HG03520 (cell line): ENCODE results near the gene POGK.
"Not testable (repeated sequence)": the region's sequence is repeated elsewhere in the genome, so short reads cannot be mapped to it uniquely, and the experiment has no call there.

Experiments
- ATAC-seq: cut with Tn5 transposase; IDR thresholded peaks from one replicate; pipeline ENCODE4 v1.9.1; 2021; ENCODE audit warnings: mild to moderate bottlenecking, moderate library complexity; ENCODE audit not compliant: unreplicated experiment

Gene POGK

GRCh38 chr1:166855558-166855957 is 16.3 kb downstream of the POGK start:
- ATAC-seq, result no peak

- no peak for ATAC-seq
These were observed 18.7 kb downstream of the POGK start for GRCh38 chr1:166857995-166858394.

- ATAC-seq, result no peak
These were observed 19.6 kb downstream of the POGK start for GRCh38 chr1:166858726-166859419.

- no peak for ATAC-seq
These were observed 20.3 kb downstream of the POGK start for GRCh38 chr1:166859597-166859996.

DNA sequence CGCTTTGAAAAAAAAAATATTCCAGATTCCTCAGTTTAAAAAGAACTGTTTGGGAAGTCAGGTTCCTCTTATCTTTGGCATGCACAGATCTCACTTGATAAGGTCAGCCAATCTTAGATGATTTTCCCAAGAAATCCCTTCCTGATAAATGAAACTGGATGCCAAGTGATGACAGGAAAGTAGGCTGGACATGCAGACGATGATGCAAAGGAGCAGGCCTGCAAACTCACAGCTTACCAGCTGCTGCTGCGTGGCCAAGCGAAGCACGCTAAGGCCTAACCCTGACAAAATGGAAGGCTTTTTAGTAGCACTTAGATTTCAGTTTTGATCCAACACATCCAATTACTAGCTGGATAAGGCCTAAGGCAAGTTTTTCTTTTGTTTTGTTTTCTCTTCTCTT is 26.7 kb downstream of the POGK start:
- no peak for ATAC-seq

- ATAC-seq, result no peak
These were observed 29.4 kb downstream of the POGK start for GRCh38 chr1:166868639-166869038.

DNA sequence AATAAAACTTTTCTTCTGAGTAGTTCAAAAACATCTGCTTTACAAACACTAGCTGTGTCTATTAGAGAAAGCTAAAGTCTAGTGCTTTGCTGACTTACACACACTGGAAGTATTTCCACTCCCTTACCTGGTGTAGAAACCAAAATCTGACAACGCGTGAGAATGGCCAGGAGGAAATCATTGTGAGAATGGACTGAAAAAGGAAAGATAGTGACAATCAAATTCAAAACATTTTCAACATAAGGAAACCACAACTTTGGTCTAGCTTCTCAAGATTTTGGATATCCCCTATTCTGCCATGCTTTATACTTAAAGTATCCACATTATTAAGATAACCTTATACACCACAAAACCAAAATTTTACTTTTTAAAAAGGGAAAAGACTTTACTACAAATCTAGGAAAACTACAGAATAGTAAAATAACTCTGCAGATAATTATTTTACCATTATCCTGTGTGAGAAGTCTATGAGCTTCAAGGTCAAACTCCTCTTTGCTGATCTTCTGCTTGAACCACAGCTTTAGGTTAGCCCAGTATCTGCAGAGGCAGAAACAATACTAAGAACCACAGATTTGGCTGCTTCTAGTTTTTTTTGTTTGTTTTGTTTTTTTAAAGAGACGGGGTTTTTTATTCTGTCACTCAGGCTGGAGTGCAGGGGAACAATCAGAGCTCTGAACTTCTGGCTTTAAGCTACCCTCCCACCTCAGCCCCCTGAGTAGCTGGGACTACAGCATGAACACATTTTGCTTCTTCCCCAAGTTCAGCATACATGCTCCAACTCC is 30.2 kb downstream of the POGK start:
- no peak for ATAC-seq

- no peak for ATAC-seq
These were observed 31.3 kb downstream of the POGK start for GRCh38 chr1:166870584-166870983.

DNA sequence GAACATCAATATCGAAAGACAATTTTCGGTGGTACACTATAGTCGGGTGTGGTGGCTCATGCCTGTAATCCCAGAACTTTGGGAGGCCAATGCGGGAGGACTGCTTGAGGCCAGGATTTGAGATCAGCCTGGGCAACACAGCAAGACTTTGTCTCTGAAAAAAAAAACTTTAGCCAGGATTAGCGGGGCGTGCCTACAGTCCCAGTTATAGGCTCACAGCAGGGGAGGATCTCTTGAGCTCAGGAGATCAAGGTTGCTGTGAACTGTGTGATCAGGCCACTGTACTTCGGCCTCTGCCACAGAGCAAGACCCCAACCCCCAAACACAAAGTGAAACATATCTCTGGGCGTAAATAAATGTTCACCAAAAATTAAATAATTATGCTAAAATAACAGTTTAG is 35.2 kb downstream of the POGK start:
- no peak for ATAC-seq

DNA sequence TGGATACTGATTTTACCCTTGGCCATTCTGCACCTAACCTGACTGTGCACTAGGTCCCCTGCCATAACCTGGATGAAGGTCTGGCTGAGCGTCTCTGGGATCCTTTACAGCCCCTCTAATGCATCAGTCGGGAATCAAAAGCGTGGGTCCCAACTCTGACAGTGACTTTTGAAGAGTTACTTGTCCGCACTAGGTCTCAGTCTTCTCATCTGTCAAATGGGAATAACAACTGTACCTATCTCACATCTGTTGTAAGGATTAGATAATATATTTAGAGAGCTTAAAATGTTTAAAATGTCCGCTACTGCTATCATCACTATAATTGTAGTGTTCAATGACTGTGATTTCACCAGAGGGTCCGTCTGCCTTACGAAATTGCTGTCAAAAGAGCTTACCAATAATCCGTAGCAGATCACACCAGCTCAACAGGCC is 36.0 kb downstream of the POGK start:
- no peak for ATAC-seq

DNA sequence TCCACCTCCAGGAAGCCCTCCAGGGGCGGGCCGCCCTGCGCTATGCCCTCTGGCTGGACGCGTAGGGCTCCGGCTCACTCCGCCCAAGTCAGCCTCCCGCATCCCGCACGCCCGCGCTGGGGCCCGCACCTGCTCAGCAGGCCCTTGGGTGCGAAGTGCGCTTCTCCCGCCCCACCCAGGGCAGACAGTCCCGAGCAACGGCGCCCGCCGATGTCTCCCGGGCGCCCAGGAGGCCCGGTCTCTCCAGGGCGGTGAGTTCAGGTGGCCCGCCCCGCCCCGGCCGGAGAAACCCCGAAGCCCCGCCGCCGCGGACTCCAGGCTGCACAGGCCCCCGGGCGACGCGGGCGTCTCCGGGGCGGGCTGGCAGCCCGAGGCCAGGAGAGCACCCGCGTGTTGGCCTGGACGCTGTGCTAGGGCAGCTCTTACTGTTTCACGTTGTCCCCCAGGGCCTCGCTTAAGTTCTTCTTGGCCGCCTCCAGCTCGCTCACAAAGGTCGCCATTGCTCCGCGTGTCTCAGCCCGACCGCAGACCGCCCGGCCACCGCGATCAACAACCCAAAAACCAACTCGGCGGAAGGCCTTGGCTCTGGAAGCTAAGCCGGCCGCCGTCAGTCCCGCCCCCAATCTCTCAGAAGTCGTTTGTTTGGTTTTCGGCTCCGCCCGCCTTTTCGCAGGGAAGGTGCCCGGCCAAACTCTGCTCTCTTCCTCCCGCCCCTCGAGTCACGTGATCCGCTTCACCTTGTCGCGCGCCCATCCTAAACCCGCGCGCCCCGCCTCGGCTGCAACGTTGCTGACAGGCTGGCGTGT is 36.7 kb downstream of the POGK start, which contains the start of gene TADA1:
TADA1 (minus strand) TSS at position 531 of the 806 bp plus-strand sequence; CDS start at position 500, 31 bp downstream.
- peak; percentile 87 for ATAC-seq

- peak; percentile 3 for ATAC-seq
These were observed 37.2 kb downstream of the POGK start for GRCh38 chr1:166876540-166876838.

- ATAC-seq, result not testable (repeated sequence)
These were observed 39.1 kb downstream of the POGK start for GRCh38 chr1:166878173-166878917.

DNA sequence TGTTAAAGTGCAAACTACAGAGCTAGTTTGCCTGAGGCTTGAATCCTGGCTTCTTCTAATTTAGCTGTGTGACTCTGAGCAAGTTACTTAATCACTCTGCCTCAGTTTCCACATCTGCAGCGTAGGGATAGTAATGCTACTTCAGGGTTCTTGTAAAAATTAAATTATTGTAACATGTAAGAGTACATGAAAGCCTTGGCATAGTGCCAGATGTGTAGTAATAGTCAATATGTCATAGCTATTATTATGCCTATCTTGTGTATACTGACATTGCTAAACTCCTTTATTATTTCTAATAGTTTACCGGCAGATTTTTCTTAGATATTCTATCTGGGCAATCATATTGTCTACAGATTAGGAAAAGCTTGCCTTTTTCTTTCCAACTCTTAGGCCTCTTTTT is 43.6 kb downstream of the POGK start:
- no peak for ATAC-seq

- peak; percentile 61 for ATAC-seq
These were observed 44.9 kb downstream of the POGK start for GRCh38 chr1:166884040-166884642.

DNA sequence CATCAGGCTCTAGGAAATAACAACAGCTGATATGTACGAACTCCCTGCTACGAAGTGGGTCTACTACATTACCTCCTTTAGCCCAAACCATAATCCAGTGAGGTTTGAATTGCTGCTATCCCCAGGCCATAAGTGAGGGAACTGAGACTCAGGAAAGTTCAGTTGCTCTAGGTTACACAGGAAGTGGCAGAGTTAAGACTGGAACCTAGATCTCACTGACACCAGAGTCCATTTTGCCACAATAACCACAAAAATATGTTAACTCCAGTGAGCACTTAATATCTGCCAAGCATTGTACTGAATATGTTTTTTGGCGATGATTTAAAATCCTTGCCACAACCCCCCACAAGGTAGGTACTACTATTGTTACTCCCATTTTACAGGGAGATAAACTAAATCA is 45.7 kb downstream of the POGK start:
- peak; percentile 12 for ATAC-seq

- ATAC-seq, result no peak
These were observed 49.3 kb downstream of the POGK start for GRCh38 chr1:166888373-166889111.

DNA sequence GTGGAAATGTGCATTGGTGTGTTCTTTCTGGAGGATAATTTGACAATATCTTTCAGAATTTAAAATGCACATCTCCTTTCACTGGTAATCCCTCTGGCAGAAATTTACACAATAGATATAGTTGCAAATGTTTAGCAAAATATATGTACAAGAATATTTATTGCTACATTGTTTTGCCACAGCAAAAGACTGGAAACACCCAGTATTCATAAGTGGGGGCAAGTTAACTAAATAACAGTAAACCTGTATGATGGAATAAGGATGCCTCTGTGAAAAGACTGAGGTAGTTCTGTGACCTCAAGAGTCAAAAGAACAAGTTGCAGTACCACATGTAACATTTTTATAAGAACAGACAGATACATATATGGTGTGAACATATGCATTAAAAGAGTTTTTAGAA is 50.5 kb downstream of the POGK start:
- no peak for ATAC-seq

DNA sequence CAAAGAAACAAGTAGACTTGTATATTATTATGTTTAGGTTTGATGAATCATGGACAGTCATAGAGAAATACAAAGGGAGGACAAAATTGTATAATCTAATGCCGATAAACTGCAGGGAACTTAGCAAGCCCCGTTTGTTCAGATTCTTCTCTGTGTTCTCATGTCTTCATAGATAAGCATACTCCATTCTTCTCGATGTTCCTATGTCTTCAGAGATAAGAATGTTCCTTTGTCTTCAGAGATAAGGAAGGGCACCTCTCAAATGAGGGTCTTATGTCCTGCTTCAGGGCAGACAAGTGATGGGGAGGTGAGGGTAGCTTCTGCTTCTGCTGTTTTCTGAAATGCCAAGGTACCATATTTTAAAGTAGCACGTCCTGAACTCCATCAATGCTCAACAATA is 56.5 kb downstream of the POGK start:
- ATAC-seq, result no peak

GRCh38 chr1:166899769-166900168 is 60.5 kb downstream of the POGK start:
- ATAC-seq, result no peak
